ENCODE data around the gene RC3H1. TPM values are rescaled to one million over a fixed set of nuclear protein-coding genes. Genes with fewer than 3 reads are reported as not detected.

RC3H1 gene
- total and polyA plus RNA-seq, 2 donors (not counting 1 experiment from before 2014, with no cell fraction given) = 13.6 to 17.5 TPM

GRCh38 chr1:174041369-174041768 is 19.2 kb upstream of the RC3H1 start:
- Histone ChIP-seq H3K36me3 (ENCODE audit: control insufficient read depth, insufficient read depth, low read length) (no peaks in the 10 kb centered on the region), H3K27ac (ENCODE audit: insufficient read depth, low read length) (no peak overlapping the region), H3K9ac (ENCODE audit: insufficient read depth, low read length) (no peak overlapping the region), H4K20me1 (ENCODE audit: control insufficient read depth, extremely low read depth, insufficient read depth, low read length) (no peaks in the 10 kb centered on the region), H2AFZ (ENCODE audit: low read length) (no peak overlapping the region), H3K4me3 (replicated peaks in 1 of 4; ENCODE audit: control extremely low read depth in 1 of 4, insufficient read depth in 1 of 4, low read depth in 3 of 4, low read length in 4 of 4) (no peak overlapping the region), H3K79me2 (ENCODE audit: control insufficient read depth, insufficient read depth, low read length) (no peaks in the 10 kb centered on the region), H3K4me2 (ENCODE audit: extremely low read depth, insufficient read depth, low read length) (no peak overlapping the region), H3K27me3 (ENCODE audit: control insufficient read depth, insufficient read depth, low read length) (no peaks in the 10 kb centered on the region), H3K9me3 (ENCODE audit: control insufficient read depth, insufficient read depth, low read depth, low read length) (no peaks in the 10 kb centered on the region), H3K4me1 (ENCODE audit: control insufficient read depth, extremely low read depth, insufficient read depth, low read length) (peaks cover 4% of the 10 kb centered on the region)
- TF ChIP-seq CTCF (conservative IDR thresholded peaks at IDR 0.05 in 1 of 2, IDR thresholded peaks at IDR 0.05 in 1 of 2; ENCODE audit: low read depth in 1 of 2, low read length in 2 of 2) = no peak
- no peak for DNase-seq (ENCODE audit: low read depth in 2 of 2)

GRCh38 chr1:174040387-174040786 is 18.2 kb upstream of the RC3H1 start:
- H3K9ac ChIP-seq (ENCODE audit: insufficient read depth, low read length) = no peak overlapping the region
- H3K79me2 ChIP-seq (ENCODE audit: control insufficient read depth, insufficient read depth, low read length) = no peaks in the 10 kb centered on the region
- DNase-seq (ENCODE audit: low read depth in 2 of 2) = peak; percentile 78 to 85
- no peaks in the 10 kb centered on the region for H4K20me1 ChIP-seq (ENCODE audit: control insufficient read depth, extremely low read depth, insufficient read depth, low read length)
- no peak for TF ChIP-seq CTCF (conservative IDR thresholded peaks at IDR 0.05 in 1 of 2, IDR thresholded peaks at IDR 0.05 in 1 of 2; ENCODE audit: low read depth in 1 of 2, low read length in 2 of 2)
- TF ChIP-seq EZH2 (IDR thresholded peaks at IDR 0.05; ENCODE audit: low read length, missing control alignments) = no peak
- no peaks in the 10 kb centered on the region for H3K36me3 ChIP-seq (ENCODE audit: control insufficient read depth, insufficient read depth, low read length)
- H3K4me2 ChIP-seq (ENCODE audit: extremely low read depth, insufficient read depth, low read length) = no peak overlapping the region
- H3K4me3 ChIP-seq (replicated peaks in 1 of 4; ENCODE audit: control extremely low read depth in 1 of 4, insufficient read depth in 1 of 4, low read depth in 3 of 4, low read length in 4 of 4) = no peak overlapping the region
- peaks cover 4% of the 10 kb centered on the region for H3K4me1 ChIP-seq (ENCODE audit: control insufficient read depth, extremely low read depth, insufficient read depth, low read length)
- H3K9me3 ChIP-seq (ENCODE audit: control insufficient read depth, insufficient read depth, low read depth, low read length) = no peaks in the 10 kb centered on the region
- no peak overlapping the region for H3K27ac ChIP-seq (ENCODE audit: insufficient read depth, low read length)
- H3K27me3 ChIP-seq (ENCODE audit: control insufficient read depth, insufficient read depth, low read length) = no peaks in the 10 kb centered on the region
- H2AFZ ChIP-seq (ENCODE audit: low read length) = no peak overlapping the region

GRCh38 chr1:174039027-174039426 is 16.9 kb upstream of the RC3H1 start:
- Histone ChIP-seq H3K4me3 (replicated peaks in 1 of 4; ENCODE audit: control extremely low read depth in 1 of 4, insufficient read depth in 1 of 4, low read depth in 3 of 4, low read length in 4 of 4) (no peak overlapping the region), H3K27me3 (ENCODE audit: control insufficient read depth, insufficient read depth, low read length) (no peaks in the 10 kb centered on the region), H3K27ac (ENCODE audit: insufficient read depth, low read length) (no peak overlapping the region), H2AFZ (ENCODE audit: low read length) (no peak overlapping the region), H3K79me2 (ENCODE audit: control insufficient read depth, insufficient read depth, low read length) (no peaks in the 10 kb centered on the region), H3K9me3 (ENCODE audit: control insufficient read depth, insufficient read depth, low read depth, low read length) (no peaks in the 10 kb centered on the region), H3K9ac (ENCODE audit: insufficient read depth, low read length) (no peak overlapping the region), H3K4me2 (ENCODE audit: extremely low read depth, insufficient read depth, low read length) (no peak overlapping the region), H3K36me3 (ENCODE audit: control insufficient read depth, insufficient read depth, low read length) (no peaks in the 10 kb centered on the region), H4K20me1 (ENCODE audit: control insufficient read depth, extremely low read depth, insufficient read depth, low read length) (no peaks in the 10 kb centered on the region), H3K4me1 (ENCODE audit: control insufficient read depth, extremely low read depth, insufficient read depth, low read length) (peaks cover 4% of the 10 kb centered on the region)
- TF ChIP-seq CTCF (conservative IDR thresholded peaks at IDR 0.05 in 1 of 2, IDR thresholded peaks at IDR 0.05 in 1 of 2; ENCODE audit: low read depth in 1 of 2, low read length in 2 of 2) (no peak), EZH2 (IDR thresholded peaks at IDR 0.05; ENCODE audit: low read length, missing control alignments) (no peak)
- peak; percentile 45 to 52 for DNase-seq (ENCODE audit: low read depth in 2 of 2)

All from fibroblast of lung (primary cell).